ENCODE measurements around the gene SERP2. TPM values are rescaled to one million over a fixed set of nuclear protein-coding genes. Genes with fewer than 3 reads are reported as not detected.

Gene SERP2
- total RNA-seq, 2 donors from 2014 or later: 1.6 to 5.2 TPM

- no peak for ATAC-seq
- WGBS, 2 donors: 56 to 67% methylated on average over 6 of the region's 6 CpGs
These were observed 36.8 kb downstream of the SERP2 start for GRCh38 chr13:44410328-44410859.

GRCh38 chr13:44411841-44412240, 38.2 kb downstream of the SERP2 start:
- DNase-seq (no peak), ATAC-seq (no peak)
- Histone ChIP-seq H3K27ac (no peak overlapping the region), H3K4me1 (no peaks in the 10 kb centered on the region), H3K27me3 (no peaks in the 10 kb centered on the region), H3K36me3 (replicated peaks in 1 of 2; ENCODE audit: insufficient read depth in 1 of 2, low read depth in 2 of 2) (no peaks in the 10 kb centered on the region), H3K9me3 (no peaks in the 10 kb centered on the region), H3K4me3 (no peak overlapping the region)
- intact Hi-C loops (cut with DNase I): no loop called here
- TF ChIP-seq CTCF (IDR thresholded peaks at IDR 0.05) (no peak), POLR2A (IDR thresholded peaks at IDR 0.05) (no peak)
- 70 to 81% methylated on average over 2 of the region's 2 CpGs for WGBS, 2 donors

More at GRCh38 chr13:44410328-44410859, 36.8 kb downstream of the SERP2 start:
- intact Hi-C loops (cut with DNase I): no loop called here
- no peaks in the 10 kb centered on the region for H3K36me3 ChIP-seq (replicated peaks in 1 of 2; ENCODE audit: insufficient read depth in 1 of 2, low read depth in 2 of 2)
- peak in 1 of 7 experiments; percentile 19 for TF ChIP-seq CTCF (IDR thresholded peaks at IDR 0.05)
- no peak for TF ChIP-seq POLR2A (IDR thresholded peaks at IDR 0.05)
- no peaks in the 10 kb centered on the region for H3K9me3 ChIP-seq
- H3K27me3 ChIP-seq: no peaks in the 10 kb centered on the region
- peak in 1 of 4 donors; percentile 19 for DNase-seq
- no peak overlapping the region for H3K4me3 ChIP-seq
- no peaks in the 10 kb centered on the region for H3K4me1 ChIP-seq
- H3K27ac ChIP-seq: no peak overlapping the region

GRCh38 chr13:44412346-44412935, 38.8 kb downstream of the SERP2 start:
- no peak for DNase-seq
- H3K4me1 ChIP-seq: no peaks in the 10 kb centered on the region
- H3K4me3 ChIP-seq: no peak overlapping the region
- H3K27ac ChIP-seq: no peak overlapping the region
- no peaks in the 10 kb centered on the region for H3K27me3 ChIP-seq
- TF ChIP-seq CTCF (IDR thresholded peaks at IDR 0.05): no peak
- no peak for TF ChIP-seq POLR2A (IDR thresholded peaks at IDR 0.05)
- ATAC-seq: no peak
- H3K9me3 ChIP-seq: no peaks in the 10 kb centered on the region
- WGBS, 2 donors: 78% methylated on average over 16 of the region's 16 CpGs
- H3K36me3 ChIP-seq (replicated peaks in 1 of 2; ENCODE audit: insufficient read depth in 1 of 2, low read depth in 2 of 2): no peaks in the 10 kb centered on the region
- intact Hi-C loops (cut with DNase I): no loop called here

GRCh38 chr13:44413095-44413494, 39.5 kb downstream of the SERP2 start:
- H3K36me3 ChIP-seq (replicated peaks in 1 of 2; ENCODE audit: insufficient read depth in 1 of 2, low read depth in 2 of 2): no peaks in the 10 kb centered on the region
- TF ChIP-seq CTCF (IDR thresholded peaks at IDR 0.05): no peak
- TF ChIP-seq POLR2A (IDR thresholded peaks at IDR 0.05): no peak
- no peak for ATAC-seq
- DNase-seq: no peak
- WGBS, 2 donors: 78 to 90% methylated on average over 13 of the region's 13 CpGs
- H3K27ac ChIP-seq: no peak overlapping the region
- H3K27me3 ChIP-seq: no peaks in the 10 kb centered on the region
- H3K4me1 ChIP-seq: no peaks in the 10 kb centered on the region
- no peak overlapping the region for H3K4me3 ChIP-seq
- no peaks in the 10 kb centered on the region for H3K9me3 ChIP-seq
- intact Hi-C loops (cut with DNase I): no loop called here

GRCh38 chr13:44414716-44415115, 41.1 kb downstream of the SERP2 start:
- Histone ChIP-seq H3K27me3 (no peaks in the 10 kb centered on the region), H3K4me3 (no peak overlapping the region), H3K36me3 (replicated peaks in 1 of 2; ENCODE audit: insufficient read depth in 1 of 2, low read depth in 2 of 2) (no peaks in the 10 kb centered on the region), H3K27ac (no peak overlapping the region), H3K4me1 (no peaks in the 10 kb centered on the region), H3K9me3 (no peaks in the 10 kb centered on the region)
- DNase-seq (no peak), ATAC-seq (no peak)
- 90 to 92% methylated on average over 26 of the region's 26 CpGs for WGBS, 2 donors
- intact Hi-C loops (cut with DNase I): no loop called here
- TF ChIP-seq CTCF (IDR thresholded peaks at IDR 0.05): no peak
